ENCODE measurements around the gene TREML1.

TREML1 gene

DNA sequence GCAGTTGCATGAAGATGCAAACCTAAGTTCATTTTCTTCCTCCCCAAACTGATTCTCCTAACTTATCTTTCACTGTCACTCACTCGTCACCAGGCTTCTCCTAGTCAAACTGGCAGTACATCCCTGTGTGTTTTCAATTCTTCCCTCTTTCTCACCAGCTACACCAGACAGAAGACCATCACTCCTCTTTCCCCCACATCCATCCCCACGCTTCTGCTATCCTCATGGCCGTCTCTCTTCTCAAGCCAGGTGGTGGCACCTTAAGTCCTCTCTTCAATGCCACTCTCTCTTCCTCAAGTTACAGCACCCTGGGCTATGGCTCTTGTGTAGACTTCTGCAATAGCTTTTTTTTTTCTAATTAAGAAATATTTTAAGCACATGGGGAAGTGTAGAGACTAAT is 23.1 kb upstream of the TREML1 start:
- no peak for DNase-seq

- no peak for DNase-seq
These were observed 22.0 kb upstream of the TREML1 start for GRCh38 chr6:41176189-41176588.

DNA sequence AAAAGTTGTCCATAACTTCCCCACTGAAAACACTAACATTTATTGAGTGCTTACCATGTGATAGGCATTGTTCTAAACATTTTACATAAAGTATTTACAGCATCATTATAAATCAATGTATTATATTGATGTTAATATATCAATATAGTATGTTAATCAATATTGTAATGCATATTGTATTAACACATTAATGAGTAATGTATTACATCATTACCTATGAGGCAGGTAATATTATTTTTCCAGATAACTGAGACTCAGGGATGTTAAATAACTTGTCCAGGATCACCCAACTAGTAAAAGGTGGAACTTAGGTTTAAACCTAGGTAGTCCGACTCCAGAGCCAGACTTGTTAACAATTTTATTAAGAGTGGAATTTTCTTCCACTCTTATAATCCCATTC is 20.9 kb upstream of the TREML1 start:
- DNase-seq: no peak

GRCh38 chr6:41174610-41175009 is 20.5 kb upstream of the TREML1 start:
- DNase-seq: no peak

DNA sequence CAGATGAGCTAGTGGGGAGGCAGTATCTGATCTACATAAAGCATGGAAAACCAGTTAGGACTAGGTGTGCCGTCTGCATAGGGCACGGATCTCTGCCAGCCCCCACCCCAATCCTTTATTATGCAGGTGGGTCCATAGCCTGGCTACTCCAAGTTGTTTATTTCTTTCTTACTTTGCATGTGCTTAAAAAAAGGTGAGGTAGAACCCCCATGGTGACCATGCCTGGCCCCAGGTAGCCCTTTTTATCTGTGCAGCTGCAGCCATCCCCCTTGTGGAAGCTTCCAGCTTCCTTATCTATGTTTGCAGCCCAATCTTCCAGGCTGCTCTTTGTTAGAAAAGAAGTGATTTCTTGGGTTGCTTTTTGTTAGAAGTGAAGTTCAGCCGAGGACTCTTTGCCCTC is 17.8 kb upstream of the TREML1 start:
- peak; percentile 22 for DNase-seq

GRCh38 chr6:41170547-41171160 is 16.5 kb upstream of the TREML1 start:
- DNase-seq: no peak

DNA sequence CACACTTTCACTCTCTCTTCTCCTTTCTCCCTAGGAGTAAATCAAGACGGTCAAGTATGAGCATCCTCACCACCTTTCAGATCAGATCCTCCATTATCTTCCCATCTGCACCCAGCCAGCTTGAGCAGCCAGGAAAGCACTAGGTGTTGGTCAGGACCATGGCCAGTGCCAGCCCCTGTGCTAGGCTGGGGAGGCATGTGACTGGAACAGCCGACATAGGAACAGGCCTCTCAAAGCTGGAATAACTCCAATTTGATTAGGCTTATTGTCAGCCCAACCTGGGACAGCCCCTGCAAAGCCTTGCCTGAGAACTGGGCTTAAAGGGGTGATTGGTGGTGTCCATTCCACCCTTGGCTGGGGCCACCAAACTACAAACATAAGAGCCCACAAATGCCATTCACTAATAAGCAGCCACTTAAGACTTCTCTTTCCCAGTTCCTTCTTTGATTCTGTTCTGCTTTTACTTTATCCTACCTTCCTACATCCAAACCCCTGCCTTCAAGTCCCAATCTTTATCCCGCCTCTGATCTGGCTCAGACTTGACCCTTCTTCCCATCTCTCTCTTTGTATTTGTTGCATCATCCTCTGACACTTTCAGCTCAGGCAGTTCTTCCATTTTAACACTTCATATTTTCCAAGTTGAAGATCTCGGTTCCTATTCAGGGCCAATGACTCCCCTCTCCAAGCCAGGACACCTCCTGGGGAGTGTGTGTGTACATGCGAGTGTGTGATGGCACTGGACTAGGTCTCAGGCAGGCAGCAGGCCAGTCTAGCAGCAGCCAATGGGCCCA is 13.2 kb upstream of the TREML1 start:
- DNase-seq: peak; percentile 60

GRCh38 chr6:41164551-41165120 is 10.5 kb upstream of the TREML1 start:
- no peak for DNase-seq

GRCh38 chr6:41163419-41163717 is 9.2 kb upstream of the TREML1 start:
- DNase-seq: no peak

DNA sequence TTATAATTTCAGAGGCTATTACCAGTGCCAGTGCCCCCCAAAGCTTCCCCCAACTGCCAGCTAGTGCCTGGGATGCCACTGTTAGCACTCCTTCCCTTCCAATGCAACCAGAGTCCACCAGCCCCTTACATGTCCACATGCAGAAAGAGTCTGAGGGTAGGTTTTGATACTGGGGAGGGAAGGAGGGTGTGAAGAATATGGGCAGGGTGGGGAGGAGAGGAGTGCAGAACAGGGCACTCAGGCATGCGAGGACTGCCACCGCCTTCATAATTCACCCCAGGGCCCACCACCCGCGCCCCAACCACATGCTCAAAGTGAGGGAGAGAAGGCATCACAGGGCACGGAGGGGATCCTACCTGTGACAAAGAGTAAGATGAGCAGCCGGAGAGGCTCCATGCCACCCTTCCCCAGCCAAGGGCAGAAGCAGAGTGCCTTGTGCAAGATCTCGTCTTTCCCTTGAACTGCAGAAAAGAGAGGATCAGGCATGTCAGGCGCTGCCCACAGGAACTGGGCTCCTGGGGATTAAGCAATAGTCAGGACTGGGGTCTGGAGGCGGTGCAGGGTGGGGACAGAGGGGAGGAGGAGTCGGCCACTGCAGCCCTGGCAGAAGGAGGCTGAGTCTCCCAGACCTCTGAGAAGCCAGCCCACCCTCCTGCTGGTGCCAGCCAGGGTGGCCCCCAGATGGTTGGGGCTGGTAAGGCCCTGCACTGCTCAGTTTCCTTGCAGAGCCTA is 8.7 kb upstream of the TREML1 start, which contains the start of gene TREM2:
TREM2 (minus strand) TSS at position 430 of the 732 bp plus-strand sequence; CDS start at position 396, 34 bp downstream.
- no peak for DNase-seq

DNA sequence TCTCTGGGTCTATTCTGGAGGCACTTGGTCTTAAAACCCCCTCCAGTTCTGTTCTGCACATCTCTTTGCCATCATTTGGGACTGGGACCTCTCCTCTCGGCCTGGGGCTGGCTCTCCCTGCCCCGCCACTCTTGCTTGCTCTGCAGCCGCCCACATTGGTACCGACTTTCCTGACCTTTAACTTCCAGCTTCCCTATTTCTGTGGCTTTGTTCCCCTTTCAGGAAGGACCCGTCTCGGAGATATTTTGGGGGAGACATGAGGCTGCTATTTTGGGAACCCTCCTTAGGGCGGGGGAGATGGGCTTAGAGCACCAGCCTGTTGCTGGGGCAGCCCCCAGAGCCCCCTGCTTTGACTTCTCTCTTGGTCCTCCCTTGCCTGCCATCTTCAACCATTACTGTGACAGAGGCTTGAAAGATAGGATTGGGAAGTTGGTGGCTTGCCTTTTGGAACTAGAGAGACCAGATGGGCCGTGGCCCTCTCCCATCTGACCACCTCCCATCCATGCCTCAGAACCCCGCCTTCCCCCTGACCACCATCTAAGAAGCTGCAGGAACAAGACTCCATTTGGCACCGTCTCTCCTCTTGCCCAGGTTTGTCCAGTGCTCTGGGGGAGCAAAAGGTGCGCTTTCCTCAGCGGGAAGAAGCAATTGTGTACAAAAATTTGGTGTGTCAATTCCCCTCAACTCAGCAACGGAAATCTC is 7.9 kb upstream of the TREML1 start:
- no peak for DNase-seq

GRCh38 chr6:41161380-41161779 is 7.2 kb upstream of the TREML1 start:
- no peak for DNase-seq

DNA sequence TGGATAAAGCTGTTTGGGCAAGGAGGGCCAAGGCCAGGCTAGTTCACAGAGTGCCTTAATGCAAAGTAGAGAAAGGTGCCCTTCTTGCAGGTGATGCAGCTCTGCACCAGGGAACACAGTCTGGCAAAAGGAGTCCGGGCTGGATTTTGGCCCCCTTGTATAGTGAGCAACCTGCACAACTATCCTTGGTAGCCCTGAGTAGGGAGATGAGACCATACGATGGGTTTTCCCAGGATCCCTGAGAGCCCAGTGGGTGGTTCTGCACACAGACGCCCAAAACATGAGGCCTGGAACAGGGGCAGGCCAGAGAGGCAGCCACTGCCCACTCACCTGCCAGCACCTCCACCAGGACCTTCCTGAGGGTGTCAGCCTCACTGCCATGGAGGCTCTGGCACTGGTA is 6.8 kb upstream of the TREML1 start:
- no peak for DNase-seq

GRCh38 chr6:41159415-41160082 is 5.4 kb upstream of the TREML1 start:
- DNase-seq: no peak

- DNase-seq: peak; percentile 8
These were observed 3.2 kb upstream of the TREML1 start for GRCh38 chr6:41157323-41157722.

GRCh38 chr6:41156771-41157170 is 2.6 kb upstream of the TREML1 start:
- no peak for DNase-seq

DNA sequence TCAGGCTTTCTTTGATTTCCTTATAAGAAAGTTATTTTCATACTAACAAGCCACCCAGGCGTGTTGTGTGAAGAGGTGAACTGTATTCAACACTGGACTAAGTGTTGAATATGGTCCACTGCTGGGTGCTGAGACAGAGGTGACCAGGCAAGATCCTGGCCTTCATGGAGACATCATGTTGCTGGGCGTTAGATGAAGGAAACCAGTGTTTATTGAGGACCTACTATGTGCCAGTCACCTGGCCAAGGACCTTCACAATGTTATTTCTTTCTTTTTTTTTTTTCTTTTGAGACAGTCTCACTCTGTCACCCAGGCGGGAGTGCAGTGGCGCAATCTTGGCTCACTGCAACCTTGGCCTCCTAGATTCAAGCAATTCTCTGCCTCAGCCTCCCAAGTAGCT is 1.9 kb upstream of the TREML1 start:
- no peak for DNase-seq

DNA sequence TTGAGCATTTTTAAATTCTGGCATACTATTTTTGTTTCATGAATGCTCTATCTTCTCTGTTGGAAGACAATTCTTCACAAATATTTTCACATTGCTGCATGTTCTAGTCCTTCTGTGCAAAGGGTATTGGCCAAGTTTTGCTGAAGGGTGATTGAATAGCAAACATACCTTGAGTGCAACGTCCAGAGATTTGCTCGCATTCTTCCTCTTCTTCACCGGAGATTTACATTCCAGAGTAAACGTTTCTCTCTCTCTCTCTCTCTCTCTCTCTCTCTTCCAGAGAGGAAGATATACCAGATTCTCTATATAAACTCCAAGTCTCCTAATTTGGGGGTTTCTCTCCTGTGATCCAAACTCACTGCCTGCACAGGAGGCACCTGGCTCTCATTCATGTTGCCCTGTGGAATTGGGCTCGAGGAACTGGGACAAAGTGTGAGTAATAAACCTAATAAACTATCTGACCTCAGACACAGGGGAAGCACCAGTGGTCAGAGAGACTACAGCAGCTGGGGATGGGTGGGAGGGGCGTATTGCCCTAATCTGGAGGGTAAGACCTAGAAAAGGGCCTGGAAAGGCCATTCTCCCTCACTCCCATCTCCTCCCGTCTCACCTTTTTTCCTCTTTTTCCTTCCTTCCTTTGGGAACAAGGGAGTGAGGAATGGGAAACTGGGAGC is 1.1 kb upstream of the TREML1 start:
- DNase-seq: no peak

GRCh38 chr6:41153451-41153850 is 696 bp downstream of the TREML1 start:
- DNase-seq: no peak

DNA sequence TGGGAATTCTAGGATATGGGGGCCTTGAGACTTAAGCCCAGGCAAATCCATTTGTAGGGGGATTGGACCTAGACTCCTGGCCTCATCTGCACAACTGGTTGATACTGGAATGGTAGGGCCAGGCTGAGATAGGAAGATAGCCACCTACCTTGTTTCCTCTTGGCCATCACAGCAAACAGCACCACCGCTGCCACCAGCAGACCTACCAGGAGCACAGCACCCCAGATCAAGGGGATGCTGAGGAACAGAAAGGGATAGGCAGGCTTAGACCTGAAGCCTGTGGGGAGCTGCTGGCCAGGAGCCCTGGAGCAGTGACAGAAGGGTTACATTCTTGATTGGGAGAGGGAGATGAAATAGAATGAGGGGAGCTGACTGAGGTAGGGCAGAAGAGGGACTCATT is 3.5 kb downstream of the TREML1 start:
- DNase-seq: no peak

DNA sequence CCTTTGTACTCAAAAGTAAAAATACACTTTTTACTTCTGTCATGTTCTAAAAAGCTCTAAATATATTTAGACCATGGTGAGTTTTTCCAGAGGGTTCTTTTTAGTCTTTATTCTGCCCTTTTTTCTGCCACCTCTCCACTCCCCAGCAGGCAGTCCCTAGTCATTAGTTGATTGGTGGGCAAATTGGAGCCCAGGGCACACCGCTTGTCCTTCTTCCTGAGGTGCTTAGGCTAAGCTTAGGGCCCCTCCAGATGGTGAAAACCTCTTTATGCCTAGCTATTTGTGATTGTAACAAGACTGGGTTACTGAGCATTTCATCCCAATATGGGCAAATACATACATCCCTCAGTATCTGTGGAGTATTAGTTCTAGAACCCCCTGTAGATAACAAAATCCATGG is 6.2 kb downstream of the TREML1 start:
- no peak for DNase-seq

GRCh38 chr6:41136911-41137310 is 17.2 kb downstream of the TREML1 start:
- DNase-seq: no peak
